Raji (cell line): ENCODE measurements around the gene CCDC171.

Experiments used
- POLR2A ChIP-seq: IDR thresholded peaks from 2 replicates; pipeline ENCODE4 v1.6.1; 2011; ENCODE audit warnings: low read depth, low read length, control low read depth; ENCODE audit not compliant: insufficient read depth

The CCDC171 gene

GRCh38 chr9:15873573-15874177 lies 320.8 kb downstream of the CCDC171 start:
- no peak for TF ChIP-seq POLR2A

GRCh38 chr9:15882328-15882727 lies 329.5 kb downstream of the CCDC171 start:
- TF ChIP-seq POLR2A, result no peak

DNA sequence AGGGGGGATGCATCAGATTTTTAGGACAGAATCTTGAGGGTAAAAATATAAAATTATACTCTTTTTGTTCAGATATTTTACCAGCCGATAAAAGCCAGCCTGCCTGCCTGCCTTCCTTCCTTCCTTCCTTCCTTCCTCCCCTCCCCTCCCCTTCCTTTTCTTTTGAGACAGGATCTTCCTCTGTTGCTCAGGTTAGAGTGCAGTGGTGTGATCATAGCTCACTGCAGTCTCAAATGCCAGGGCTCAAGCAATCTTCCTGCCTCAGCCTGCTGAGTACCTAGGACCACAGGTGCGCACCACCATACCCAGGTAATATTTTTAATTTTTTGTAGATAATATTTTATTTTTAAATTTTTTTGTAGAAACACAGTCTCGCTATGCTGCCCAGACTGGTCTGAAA lies 330.0 kb downstream of the CCDC171 start:
- TF ChIP-seq POLR2A, result no peak

DNA sequence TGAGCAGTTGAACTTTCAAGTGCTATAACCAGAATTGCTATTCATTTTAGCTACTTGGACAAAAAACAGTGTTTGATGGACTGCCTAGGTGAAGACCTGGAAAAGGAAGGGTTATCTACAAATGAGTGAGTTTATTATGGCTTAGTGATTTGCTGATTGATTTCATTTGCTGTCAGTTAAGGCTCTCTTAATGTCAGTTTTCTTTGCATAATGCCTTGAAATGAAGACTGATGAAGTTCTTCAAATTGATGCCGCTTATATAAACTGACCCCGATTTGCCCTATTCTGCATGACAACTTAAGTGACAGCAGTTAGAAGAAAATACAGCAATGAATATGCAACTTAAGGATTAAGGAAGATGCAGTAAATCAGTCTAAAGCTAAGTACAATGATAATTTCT lies 332.6 kb downstream of the CCDC171 start:
- TF ChIP-seq POLR2A, result no peak

DNA sequence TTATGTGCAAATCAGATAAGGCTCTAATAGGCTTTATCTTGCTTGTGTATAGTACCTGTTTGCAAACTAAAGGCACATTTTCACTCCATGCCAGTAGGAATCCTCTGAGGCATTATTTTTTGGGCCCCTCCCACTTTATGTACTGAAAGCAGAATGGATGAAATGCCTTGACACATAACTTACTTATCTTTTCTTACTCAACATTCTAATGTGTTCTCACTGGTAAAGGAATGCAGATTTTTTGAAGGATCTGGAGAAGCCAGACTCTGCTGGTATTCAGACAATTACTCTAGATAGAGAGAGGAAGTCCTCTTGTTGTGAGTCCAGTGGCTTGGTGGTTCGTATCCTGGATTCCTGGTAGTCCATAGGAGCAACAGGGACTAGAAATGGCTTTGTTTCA lies 336.7 kb downstream of the CCDC171 start:
- TF ChIP-seq POLR2A, result no peak

GRCh38 chr9:15901572-15901971 lies 348.7 kb downstream of the CCDC171 start:
- TF ChIP-seq POLR2A, result no peak

DNA sequence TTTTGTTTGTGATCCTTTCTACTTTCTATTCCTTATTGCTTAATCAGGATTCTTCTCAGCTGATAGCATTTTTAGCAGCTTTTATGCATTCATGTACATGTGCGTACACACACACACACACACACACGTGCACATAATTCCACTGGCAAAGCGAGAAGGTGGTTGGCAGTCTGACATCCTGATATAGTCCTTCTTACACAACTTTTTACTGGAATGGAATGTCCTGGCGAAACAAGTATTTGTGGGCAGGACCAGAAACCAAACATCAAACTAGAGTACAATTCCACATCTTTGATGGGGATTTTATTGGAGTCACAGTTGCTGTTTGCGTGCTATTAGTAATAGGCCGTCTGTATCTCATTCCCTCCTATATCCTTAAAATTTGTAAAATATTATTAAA lies 356.5 kb downstream of the CCDC171 start:
- no peak for TF ChIP-seq POLR2A

- no peak for TF ChIP-seq POLR2A
Measured at GRCh38 chr9:15915711-15916110, 362.9 kb downstream of the CCDC171 start.

GRCh38 chr9:15927161-15927560 lies 374.3 kb downstream of the CCDC171 start:
- no peak for TF ChIP-seq POLR2A

- no peak for TF ChIP-seq POLR2A
Measured at GRCh38 chr9:15935661-15936305, 382.9 kb downstream of the CCDC171 start.

- no peak for TF ChIP-seq POLR2A
Measured at GRCh38 chr9:15936306-15936921, 383.6 kb downstream of the CCDC171 start.

DNA sequence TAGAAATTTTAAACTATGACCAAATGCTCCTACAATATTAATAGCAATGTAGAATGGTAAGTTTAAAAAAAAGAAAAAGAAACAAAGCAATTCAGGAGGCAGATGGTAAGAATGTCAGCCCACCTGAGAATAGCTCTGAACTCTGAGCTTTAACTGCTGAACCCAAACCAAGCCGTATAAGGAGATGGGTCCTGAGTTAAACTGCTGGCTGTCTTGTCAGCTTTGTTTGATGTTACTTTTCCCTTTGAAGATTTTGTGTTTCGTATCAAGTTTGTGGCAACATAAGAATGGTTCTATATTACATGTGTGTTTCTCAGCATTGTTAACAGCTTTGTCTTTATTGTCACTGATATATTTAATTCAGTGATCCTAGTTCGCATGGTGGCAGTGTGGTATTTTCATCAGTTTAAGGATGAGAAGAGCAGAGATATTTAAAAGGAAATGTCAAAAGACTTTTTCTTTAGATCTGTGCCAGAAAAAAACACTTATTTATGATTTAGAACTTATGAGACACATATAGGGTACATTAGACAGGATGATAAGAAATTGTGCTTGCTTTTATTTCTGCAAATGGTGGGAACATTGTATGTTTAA lies 390.1 kb downstream of the CCDC171 start:
- no peak for TF ChIP-seq POLR2A

- no peak for TF ChIP-seq POLR2A
Measured at GRCh38 chr9:15944341-15944740, 391.5 kb downstream of the CCDC171 start.

GRCh38 chr9:15959663-15960062 lies 406.8 kb downstream of the CCDC171 start:
- TF ChIP-seq POLR2A, result no peak

- TF ChIP-seq POLR2A, result no peak
Measured at GRCh38 chr9:15961217-15961616, 408.4 kb downstream of the CCDC171 start.

GRCh38 chr9:15965246-15965745 lies 412.5 kb downstream of the CCDC171 start:
- no peak for TF ChIP-seq POLR2A

DNA sequence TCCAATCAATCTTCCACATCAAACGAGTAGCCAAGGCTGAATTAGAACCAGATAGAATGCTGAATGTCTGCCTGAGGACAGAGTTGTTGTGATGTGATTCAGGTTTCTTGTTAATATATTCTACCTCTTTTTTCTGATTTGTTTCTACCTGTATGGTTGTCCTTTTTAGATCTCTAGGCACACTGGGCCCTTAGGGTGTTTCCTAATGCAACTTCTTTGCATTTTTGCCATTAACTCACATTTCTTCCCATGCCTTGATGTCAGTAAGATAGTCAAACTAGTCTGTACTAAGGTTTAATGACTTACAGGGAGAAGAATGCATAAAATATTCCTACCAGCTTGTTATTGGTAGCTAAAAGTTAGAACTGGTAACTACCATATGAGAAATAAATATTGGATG lies 413.6 kb downstream of the CCDC171 start:
- TF ChIP-seq POLR2A, result no peak

DNA sequence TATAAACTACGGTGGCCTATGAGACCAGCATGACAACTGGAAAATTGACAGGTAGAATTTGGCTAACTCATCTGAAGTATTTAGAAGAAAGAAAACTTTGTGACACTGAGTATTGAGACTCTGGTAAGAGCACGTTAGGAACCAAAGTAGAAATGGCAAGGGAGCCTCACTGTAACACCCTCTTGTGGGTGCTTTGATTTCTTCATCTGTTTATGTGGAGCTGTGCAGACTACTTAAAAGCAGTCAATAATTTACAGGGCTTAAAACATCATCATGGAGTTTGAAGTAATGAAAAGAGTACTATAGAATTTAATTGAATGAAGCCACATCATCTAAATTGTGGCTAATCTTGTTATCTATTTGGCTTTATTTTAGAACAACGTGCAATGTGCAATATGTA lies 414.2 kb downstream of the CCDC171 start:
- no peak for TF ChIP-seq POLR2A
